Neural progenitor cell (in vitro differentiated cells): ENCODE results near the gene C1orf87.

ENCODE experiments used
- EZH2 ChIP-seq: fragments of 200-600 bp; sonication (generic); IDR thresholded peaks from 2 replicates; pipeline ENCODE4 v1.6.1; 2017; ENCODE audit warnings: antibody characterized with exemption, mild to moderate bottlenecking, moderate library complexity
- TF ChIP-seq, protein P1 (sequence below): fragments of 200-600 bp; sonication (generic); IDR thresholded peaks from 2 replicates; pipeline ENCODE4 v1.5.1; 2017; ENCODE audit warnings: antibody characterized with exemption, mild to moderate bottlenecking

DNA sequence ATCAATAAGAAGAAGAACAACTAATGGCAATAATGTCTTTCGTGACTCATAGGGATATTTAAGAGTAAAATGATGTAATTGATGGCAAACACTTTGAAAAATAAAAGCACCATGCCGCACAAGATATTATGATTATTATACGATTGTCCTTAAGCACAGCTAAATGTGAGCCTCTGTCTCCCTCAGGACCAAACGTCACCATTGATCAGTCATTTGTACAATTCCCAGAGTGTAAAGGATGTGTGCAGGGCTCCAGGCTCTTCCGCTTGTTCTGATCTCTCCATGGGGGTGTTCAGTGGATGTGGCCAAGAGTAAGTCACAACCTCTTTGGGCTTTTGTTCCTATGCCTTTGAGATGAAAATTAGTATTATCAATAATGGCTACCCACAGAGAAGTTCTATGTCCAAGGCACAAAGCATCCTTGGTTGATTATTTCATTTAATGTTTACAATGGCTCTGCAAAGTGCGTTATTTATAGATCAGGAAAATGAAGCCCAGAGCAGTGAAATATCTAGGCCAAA, 17.7 kb upstream of the C1orf87 start:
- TF ChIP-seq, protein P1, sequence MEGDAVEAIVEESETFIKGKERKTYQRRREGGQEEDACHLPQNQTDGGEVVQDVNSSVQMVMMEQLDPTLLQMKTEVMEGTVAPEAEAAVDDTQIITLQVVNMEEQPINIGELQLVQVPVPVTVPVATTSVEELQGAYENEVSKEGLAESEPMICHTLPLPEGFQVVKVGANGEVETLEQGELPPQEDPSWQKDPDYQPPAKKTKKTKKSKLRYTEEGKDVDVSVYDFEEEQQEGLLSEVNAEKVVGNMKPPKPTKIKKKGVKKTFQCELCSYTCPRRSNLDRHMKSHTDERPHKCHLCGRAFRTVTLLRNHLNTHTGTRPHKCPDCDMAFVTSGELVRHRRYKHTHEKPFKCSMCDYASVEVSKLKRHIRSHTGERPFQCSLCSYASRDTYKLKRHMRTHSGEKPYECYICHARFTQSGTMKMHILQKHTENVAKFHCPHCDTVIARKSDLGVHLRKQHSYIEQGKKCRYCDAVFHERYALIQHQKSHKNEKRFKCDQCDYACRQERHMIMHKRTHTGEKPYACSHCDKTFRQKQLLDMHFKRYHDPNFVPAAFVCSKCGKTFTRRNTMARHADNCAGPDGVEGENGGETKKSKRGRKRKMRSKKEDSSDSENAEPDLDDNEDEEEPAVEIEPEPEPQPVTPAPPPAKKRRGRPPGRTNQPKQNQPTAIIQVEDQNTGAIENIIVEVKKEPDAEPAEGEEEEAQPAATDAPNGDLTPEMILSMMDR, result no peak
- TF ChIP-seq EZH2, result no peak
